Measurements from ENCODE around the gene ITPR1. TPM values are rescaled to one million over a fixed set of nuclear protein-coding genes. Genes with fewer than 3 reads are reported as not detected.

The ITPR1 gene
- polyA plus RNA-seq, 1 of the 3 experiments (the other 2 are of a cell fraction), result 5.9 TPM

DNA sequence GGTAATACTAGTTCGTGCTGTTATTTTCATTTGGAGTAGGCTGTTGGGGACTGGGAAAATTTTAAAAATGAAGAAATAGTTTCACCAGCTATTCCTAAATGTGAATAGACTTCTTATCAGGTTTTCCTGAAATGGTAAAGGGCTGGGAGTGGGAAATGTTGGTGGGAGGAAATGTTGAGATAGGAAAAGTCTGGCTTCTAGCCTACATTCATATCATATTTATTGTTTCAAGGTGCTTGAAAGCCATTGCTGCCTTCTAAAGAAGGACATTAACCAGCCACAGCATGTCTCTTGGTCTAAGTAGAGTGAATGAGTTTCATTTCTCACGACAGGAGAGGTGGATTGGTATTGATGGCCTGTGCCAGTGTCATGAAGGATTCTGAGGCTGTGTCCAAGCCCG, 288.9 kb downstream of the ITPR1 start:
- CTCF ChIA-PET, result no interaction called here
- H3K9ac ChIP-seq, result no peak overlapping the region
- no peaks in the 10 kb centered on the region for H3F3A ChIP-seq (replicated peaks; ENCODE audit: insufficient read depth)
- peaks cover 0 to under 1% of the 10 kb centered on the region in 2 experiments; a peak in 1 of 4 replicates for H3K4me1 ChIP-seq (ENCODE audit: control insufficient read depth in 1 of 2, insufficient read depth in 2 of 2, low read depth in 1 of 2, low read length in 1 of 2)
- POLR2A ChIA-PET, result interaction anchor here (0.7 kb wide), 1 partner anchor 53 kb away, joined by 3 read pairs; no protein-coding TSS in a partner anchor
- no peak for TF ChIP-seq RAD21 (IDR thresholded peaks at IDR 0.05; ENCODE audit: low read length)
- no peak for TF ChIP-seq MEF2A (IDR thresholded peaks at IDR 0.05; ENCODE audit: borderline replicate concordance, low read depth)
- TF ChIP-seq CHD2 (IDR thresholded peaks at IDR 0.05; ENCODE audit: low read length, partially characterized antibody), result no peak
- TF ChIP-seq NRF1 (IDR thresholded peaks at IDR 0.05; ENCODE audit: low read depth, low read length), result no peak
- TF ChIP-seq, protein P1, sequence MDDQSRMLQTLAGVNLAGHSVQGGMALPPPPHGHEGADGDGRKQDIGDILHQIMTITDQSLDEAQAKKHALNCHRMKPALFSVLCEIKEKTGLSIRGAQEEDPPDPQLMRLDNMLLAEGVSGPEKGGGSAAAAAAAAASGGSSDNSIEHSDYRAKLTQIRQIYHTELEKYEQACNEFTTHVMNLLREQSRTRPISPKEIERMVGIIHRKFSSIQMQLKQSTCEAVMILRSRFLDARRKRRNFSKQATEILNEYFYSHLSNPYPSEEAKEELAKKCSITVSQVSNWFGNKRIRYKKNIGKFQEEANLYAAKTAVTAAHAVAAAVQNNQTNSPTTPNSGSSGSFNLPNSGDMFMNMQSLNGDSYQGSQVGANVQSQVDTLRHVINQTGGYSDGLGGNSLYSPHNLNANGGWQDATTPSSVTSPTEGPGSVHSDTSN (IDR thresholded peaks at IDR 0.05), result no peak
- TF ChIP-seq, protein P2, sequence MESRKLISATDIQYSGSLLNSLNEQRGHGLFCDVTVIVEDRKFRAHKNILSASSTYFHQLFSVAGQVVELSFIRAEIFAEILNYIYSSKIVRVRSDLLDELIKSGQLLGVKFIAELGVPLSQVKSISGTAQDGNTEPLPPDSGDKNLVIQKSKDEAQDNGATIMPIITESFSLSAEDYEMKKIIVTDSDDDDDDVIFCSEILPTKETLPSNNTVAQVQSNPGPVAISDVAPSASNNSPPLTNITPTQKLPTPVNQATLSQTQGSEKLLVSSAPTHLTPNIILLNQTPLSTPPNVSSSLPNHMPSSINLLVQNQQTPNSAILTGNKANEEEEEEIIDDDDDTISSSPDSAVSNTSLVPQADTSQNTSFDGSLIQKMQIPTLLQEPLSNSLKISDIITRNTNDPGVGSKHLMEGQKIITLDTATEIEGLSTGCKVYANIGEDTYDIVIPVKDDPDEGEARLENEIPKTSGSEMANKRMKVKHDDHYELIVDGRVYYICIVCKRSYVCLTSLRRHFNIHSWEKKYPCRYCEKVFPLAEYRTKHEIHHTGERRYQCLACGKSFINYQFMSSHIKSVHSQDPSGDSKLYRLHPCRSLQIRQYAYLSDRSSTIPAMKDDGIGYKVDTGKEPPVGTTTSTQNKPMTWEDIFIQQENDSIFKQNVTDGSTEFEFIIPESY (IDR thresholded peaks at IDR 0.05; ENCODE audit: borderline replicate concordance, low read depth), result no peak
- TF ChIP-seq EZH2phosphoT487 (IDR thresholded peaks at IDR 0.05; ENCODE audit: borderline replicate concordance, low read depth), result no peak
- no peak for TF ChIP-seq POLR2AphosphoS5 (IDR thresholded peaks at IDR 0.05; ENCODE audit: low read depth, low read length)
- no peak for TF ChIP-seq RCOR1 (IDR thresholded peaks at IDR 0.05; ENCODE audit: low read length)
- WGBS (ENCODE audit: low lambda C conversion rate), result 84% methylated on average over 3 of the region's 3 CpGs
- no peaks in the 10 kb centered on the region for H3K9me2 ChIP-seq
- no peak overlapping the region for H3K4me2 ChIP-seq
- DNase-seq, result no peak
- H2AFZ ChIP-seq (ENCODE audit: low read depth), result no peak overlapping the region
- H4K20me1 ChIP-seq (ENCODE audit: insufficient read depth), result no peaks in the 10 kb centered on the region
- no peaks in the 10 kb centered on the region for H3K27me3 ChIP-seq (ENCODE audit: insufficient read depth)
- H3K27ac ChIP-seq (ENCODE audit: low read depth in 2 of 2, low read length in 1 of 2), result no peak overlapping the region
- no peaks in the 10 kb centered on the region for H3K79me2 ChIP-seq (ENCODE audit: insufficient read depth)
- H3K36me3 ChIP-seq (replicated peaks in 1 of 2; ENCODE audit: control insufficient read depth in 1 of 2, insufficient read depth in 2 of 2, low read length in 1 of 2), result peaks cover 0 to 10% of the 10 kb centered on the region in 2 experiments
- no peaks in the 10 kb centered on the region for H3K9me3 ChIP-seq
- no peak overlapping the region for H3K4me3 ChIP-seq (ENCODE audit: low read depth in 2 of 2, low read length in 1 of 2)

DNA sequence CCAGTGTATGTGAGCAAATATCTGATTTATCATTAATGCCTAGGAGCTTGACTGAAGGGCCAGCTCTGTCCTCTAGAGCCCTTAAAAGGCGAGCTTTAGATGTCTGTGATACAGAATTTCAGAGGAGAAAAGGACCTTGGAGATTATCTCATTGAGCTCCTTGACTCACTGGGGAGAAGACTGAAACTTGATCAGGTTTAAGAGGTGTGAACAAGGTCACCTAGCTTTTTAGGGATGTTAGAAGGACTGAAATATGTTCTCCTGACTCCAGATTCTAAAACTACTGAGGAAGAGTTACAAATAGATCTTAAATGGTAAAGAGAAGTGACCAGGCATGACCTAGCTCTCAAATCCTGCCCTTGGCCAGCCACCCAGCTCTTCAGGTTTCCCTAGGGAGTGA, 292.4 kb downstream of the ITPR1 start:
- Histone ChIP-seq H3K27ac (ENCODE audit: low read depth in 2 of 2, low read length in 1 of 2) (no peak overlapping the region), H3K9ac (no peak overlapping the region), H3F3A (replicated peaks; ENCODE audit: insufficient read depth) (no peaks in the 10 kb centered on the region), H3K9me2 (no peaks in the 10 kb centered on the region), H4K20me1 (ENCODE audit: insufficient read depth) (no peaks in the 10 kb centered on the region), H3K4me3 (ENCODE audit: low read depth in 2 of 2, low read length in 1 of 2) (no peak overlapping the region), H3K27me3 (ENCODE audit: insufficient read depth) (no peaks in the 10 kb centered on the region), H2AFZ (ENCODE audit: low read depth) (no peak overlapping the region), H3K4me1 (ENCODE audit: control insufficient read depth in 1 of 2, insufficient read depth in 2 of 2, low read depth in 1 of 2, low read length in 1 of 2) (no peaks in the 10 kb centered on the region), H3K36me3 (replicated peaks in 1 of 2; ENCODE audit: control insufficient read depth in 1 of 2, insufficient read depth in 2 of 2, low read length in 1 of 2) (peaks cover 0 to 16% of the 10 kb centered on the region in 2 experiments), H3K4me2 (no peak overlapping the region), H3K9me3 (no peaks in the 10 kb centered on the region), H3K79me2 (ENCODE audit: insufficient read depth) (no peaks in the 10 kb centered on the region)
- ChIA-PET POLR2A (no interaction called here), CTCF (no interaction called here)
- 88% methylated on average over 1 of the region's 1 CpG for WGBS (ENCODE audit: low lambda C conversion rate)
- DNase-seq, result no peak
- no peak for TF ChIP-seq FOXJ3 (CRISPR knock-in tag; IDR thresholded peaks at IDR 0.05)
- TF ChIP-seq EZH2phosphoT487 (IDR thresholded peaks at IDR 0.05; ENCODE audit: borderline replicate concordance, low read depth), result no peak
- TF ChIP-seq SIN3A (IDR thresholded peaks at IDR 0.05; ENCODE audit: borderline replicate concordance, low read depth, low read length), result no peak
- no peak for TF ChIP-seq RCOR1 (IDR thresholded peaks at IDR 0.05; ENCODE audit: low read length)
- TF ChIP-seq, protein P3, sequence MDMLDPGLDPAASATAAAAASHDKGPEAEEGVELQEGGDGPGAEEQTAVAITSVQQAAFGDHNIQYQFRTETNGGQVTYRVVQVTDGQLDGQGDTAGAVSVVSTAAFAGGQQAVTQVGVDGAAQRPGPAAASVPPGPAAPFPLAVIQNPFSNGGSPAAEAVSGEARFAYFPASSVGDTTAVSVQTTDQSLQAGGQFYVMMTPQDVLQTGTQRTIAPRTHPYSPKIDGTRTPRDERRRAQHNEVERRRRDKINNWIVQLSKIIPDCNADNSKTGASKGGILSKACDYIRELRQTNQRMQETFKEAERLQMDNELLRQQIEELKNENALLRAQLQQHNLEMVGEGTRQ (IDR thresholded peaks at IDR 0.05; ENCODE audit: borderline replicate concordance, low read depth, low read length), result no peak
- no peak for TF ChIP-seq TCF12 (IDR thresholded peaks at IDR 0.05)
- TF ChIP-seq MXI1 (IDR thresholded peaks at IDR 0.05; ENCODE audit: low read depth, low read length), result no peak
- no peak for TF ChIP-seq YY1 (IDR thresholded peaks at IDR 0.05; ENCODE audit: low read depth)
- TF ChIP-seq GABPA (IDR thresholded peaks at IDR 0.05; ENCODE audit: low read depth), result no peak
- TF ChIP-seq MEF2A (IDR thresholded peaks at IDR 0.05; ENCODE audit: borderline replicate concordance, low read depth), result no peak
- no peak for TF ChIP-seq FOXM1 (IDR thresholded peaks at IDR 0.05; ENCODE audit: low read depth)
- TF ChIP-seq RXRA (IDR thresholded peaks at IDR 0.05; ENCODE audit: borderline replicate concordance, low read depth), result no peak
- TF ChIP-seq SMC3 (IDR thresholded peaks at IDR 0.05; ENCODE audit: low read depth, low read length), result no peak

Data from SK-N-SH (cell line).